CD14-positive monocyte (primary cell): ENCODE data around the gene GPR55. TPM values are rescaled to one million over a fixed set of nuclear protein-coding genes. Genes with fewer than 3 reads are reported as not detected.

Experiments used
- DNase-seq, 3 donors: peaks; one replicate each; pipeline ENCODE4 v3.0.0-alpha.2; 2011 to 2022
- H2AFZ ChIP-seq: 2 replicates; pipeline ENCODE4 v1.6.0; 2012; ENCODE audit warnings: mild to moderate bottlenecking, low read depth, low read length, inconsistent platforms; ENCODE audit not compliant: insufficient read depth, poor library complexity, severe bottlenecking
- H3K27ac ChIP-seq, 2 donors: 1 replicate in 1 of 2; 2 replicates in 1 of 2; pipeline ENCODE4 v1.5.1; 2012 to 2013; ENCODE audit warnings: low read length in 2 of 2, control low read depth in 1 of 2, inconsistent platforms in 1 of 2, low read depth in 1 of 2, mild to moderate bottlenecking in 1 of 2
- H3K27me3 ChIP-seq, 2 donors: one replicate each; pipeline versions ENCODE4 v1.6.0 to v1.6.1; 2011 to 2013; ENCODE audit warnings: low read length in 2 of 2; ENCODE audit not compliant: control insufficient read depth in 2 of 2, insufficient read depth in 2 of 2
- H3K36me3 ChIP-seq, 2 donors: replicated peaks in 1 of 2; 1 replicate in 1 of 2; 2 replicates in 1 of 2; pipeline versions ENCODE4 v1.5.1 to v1.6.1; 2012 to 2013; ENCODE audit warnings: low read length in 2 of 2, control low read depth in 1 of 2, inconsistent platforms in 1 of 2, mild to moderate bottlenecking in 1 of 2; ENCODE audit not compliant: insufficient read depth in 2 of 2, control insufficient read depth in 1 of 2
- H3K4me1 ChIP-seq, 2 donors: 1 replicate in 1 of 2; 2 replicates in 1 of 2; pipeline versions ENCODE4 v1.5.1 to v1.6.1; 2012 to 2013; ENCODE audit warnings: low read length in 2 of 2, control low read depth in 1 of 2, inconsistent platforms in 1 of 2, mild to moderate bottlenecking in 1 of 2, moderate library complexity in 1 of 2; ENCODE audit not compliant: insufficient read depth in 2 of 2, control insufficient read depth in 1 of 2
- H3K4me2 ChIP-seq: replicated peaks from 2 replicates; pipeline ENCODE3; 2012; ENCODE audit warnings: low read length, moderate library complexity, mild to moderate bottlenecking; ENCODE audit not compliant: poor library complexity, severe bottlenecking; ENCODE audit errors: extremely low read depth
- H3K4me3 ChIP-seq, 3 experiments: fragments of 200-600 bp in 1 of 3; sonication (generic) in 1 of 3; replicated peaks in 1 of 3; 1 replicate in 2 of 3; 2 replicates in 1 of 3; pipeline ENCODE4 v1.5.1; 2011 to 2013; ENCODE audit warnings: low read length in 3 of 3, mild to moderate bottlenecking in 3 of 3, control low read depth in 2 of 3, low read depth in 2 of 3, inconsistent platforms in 1 of 3, moderate library complexity in 1 of 3
- H3K79me2 ChIP-seq: 2 replicates; pipeline ENCODE4 v1.6.0; 2012; ENCODE audit warnings: mild to moderate bottlenecking, control low read depth, inconsistent platforms, low read length, moderate library complexity; ENCODE audit not compliant: insufficient read depth
- H3K9ac ChIP-seq: 2 replicates; pipeline ENCODE4 v1.6.0; 2017; ENCODE audit warnings: low read length, mild to moderate bottlenecking; ENCODE audit not compliant: insufficient read depth, poor library complexity, severe bottlenecking
- H3K9me3 ChIP-seq, 2 donors: replicated peaks in 1 of 2; 1 replicate in 1 of 2; 2 replicates in 1 of 2; pipeline versions ENCODE4 v1.5.1 to v1.6.1; 2012 to 2013; ENCODE audit warnings: low read length in 2 of 2, control low read depth in 1 of 2; ENCODE audit not compliant: control insufficient read depth in 1 of 2, insufficient read depth in 1 of 2
- H4K20me1 ChIP-seq: 2 replicates; pipeline ENCODE4 v1.6.0; 2012; ENCODE audit warnings: mild to moderate bottlenecking, low read length, control low read depth, moderate library complexity; ENCODE audit not compliant: insufficient read depth
- H3K27ac Mint-ChIP-seq, 7 donors: one replicate each; pipeline ENCODE4 v1.8.0; 2020; ENCODE audit warnings: mild to moderate bottlenecking in 7 of 7, mixed read lengths in 7 of 7, moderate library complexity in 6 of 7, inconsistent platforms in 2 of 7
- H3K27me3 Mint-ChIP-seq, 3 donors: one replicate each; pipeline ENCODE4 v1.8.0; 2021 to 2022; ENCODE audit warnings: low read depth in 3 of 3, mild to moderate bottlenecking in 3 of 3, mixed read lengths in 3 of 3, moderate library complexity in 3 of 3, inconsistent platforms in 1 of 3
- H3K36me3 Mint-ChIP-seq, 2 donors: one replicate each; pipeline ENCODE4 v1.8.0; 2020; ENCODE audit warnings: mixed read lengths in 2 of 2, inconsistent platforms in 1 of 2, mild to moderate bottlenecking in 1 of 2
- H3K4me1 Mint-ChIP-seq: one replicate; pipeline ENCODE4 v1.8.0; 2020; ENCODE audit warnings: mild to moderate bottlenecking, mixed read lengths
- H3K4me3 Mint-ChIP-seq, 2 donors: one replicate each; pipeline ENCODE4 v1.8.0; 2020; ENCODE audit warnings: mild to moderate bottlenecking in 2 of 2, mixed read lengths in 2 of 2, moderate library complexity in 1 of 2
- H3K9me3 Mint-ChIP-seq, 7 donors: one replicate each; pipeline ENCODE4 v1.8.0; 2020 to 2022; ENCODE audit warnings: mixed read lengths in 7 of 7, mild to moderate bottlenecking in 6 of 7, moderate library complexity in 6 of 7, inconsistent platforms in 2 of 7
- CTCF ChIP-seq: fragments of 200-600 bp; IDR thresholded peaks from one replicate; pipeline ENCODE4 v1.8.0; 2022; ENCODE audit warnings: antibody characterized with exemption, mild to moderate bottlenecking
- WGBS: methylation state at CpG from one replicate; pipeline ENCODE4 v1.1.5; 2013; ENCODE audit warnings: missing lambda C conversion rate; ENCODE audit not compliant: insufficient coverage; 5-methylcytosine and 5-hydroxymethylcytosine counted together
- intact Hi-C, 2 donors: fragments of 100-400 bp; cut with micrococcal nuclease; formaldehyde crosslinking; loops; one replicate each; pipeline versions ENCODE4 v1.15.0 to v1.15.1; 2023
- polyA plus RNA-seq, 3 donors: library from polyadenylated mRNA; depleted of rRNA in 1 of 3; unstranded in 2 of 3; stranded (reverse) in 1 of 3; fragments of 300-500 nt in 2 of 3; fragments of >200 nt in 1 of 3; fragmentation: Illumina TruSeq in 2 of 3; gene quantifications; 1 replicate in 2 of 3; 2 replicates in 1 of 3; pipeline ENCODE4 v1.2.3, GENCODE V29; 2012 to 2021

GPR55 gene
- polyA plus RNA-seq, 3 donors: 0.11 to 0.12 TPM; not detected in 1

- peak overlapping the region; percentile 59 to 82 for H3K4me3 Mint-ChIP-seq
- H3K4me3 ChIP-seq: peak overlapping the region in 1 of 3 experiments; percentile 54
- H3K36me3 Mint-ChIP-seq: no peaks in the 10 kb centered on the region
- no peak for TF ChIP-seq CTCF
- no peaks in the 10 kb centered on the region for H3K79me2 ChIP-seq
- DNase-seq: peak in 2 of 3 donors; percentile 10 to 31
- peaks cover 15% of the 10 kb centered on the region for H3K4me1 Mint-ChIP-seq
- peak overlapping the region; percentile 57 for H3K4me2 ChIP-seq
- WGBS: 8% methylated on average over 12 of the region's 20 CpGs
- H3K27me3 Mint-ChIP-seq: peaks cover 0 to 3% (median 3%) of the 10 kb centered on the region in 3 donors
- no peak overlapping the region for H3K27ac ChIP-seq
- H3K27ac Mint-ChIP-seq: peak overlapping the region in 1 of 7 donors; percentile 37
- H2AFZ ChIP-seq: peak overlapping the region; percentile 77
- H4K20me1 ChIP-seq: no peaks in the 10 kb centered on the region
- H3K4me1 ChIP-seq: peaks cover 10 to 11% of the 10 kb centered on the region in 2 donors
- H3K9ac ChIP-seq: peak overlapping the region; percentile 22
- H3K9me3 ChIP-seq: no peaks in the 10 kb centered on the region
- H3K36me3 ChIP-seq: no peaks in the 10 kb centered on the region
- intact Hi-C loops: no loop called here
- H3K27me3 ChIP-seq: no peaks in the 10 kb centered on the region
- H3K9me3 Mint-ChIP-seq: no peaks in the 10 kb centered on the region
Measured at GRCh38 chr2:230877759-230878598, 47.1 kb downstream of the GPR55 start.

- Histone ChIP-seq H3K9ac (peak overlapping the region; percentile 22), H3K4me1 (peaks cover 10 to 11% of the 10 kb centered on the region in 2 donors), H3K36me3 (no peaks in the 10 kb centered on the region), H4K20me1 (no peaks in the 10 kb centered on the region), H3K27ac (no peak overlapping the region), H2AFZ (no peak overlapping the region), H3K4me3 (no peak overlapping the region), H3K4me2 (no peak overlapping the region), H3K9me3 (no peaks in the 10 kb centered on the region), H3K27me3 (no peaks in the 10 kb centered on the region), H3K79me2 (no peaks in the 10 kb centered on the region)
- H3K4me3 Mint-ChIP-seq: no peak overlapping the region
- no peak for TF ChIP-seq CTCF
- H3K36me3 Mint-ChIP-seq: no peaks in the 10 kb centered on the region
- H3K4me1 Mint-ChIP-seq: peaks cover 15% of the 10 kb centered on the region
- peak overlapping the region in 1 of 7 donors; percentile 37 for H3K27ac Mint-ChIP-seq
- DNase-seq: no peak
- peaks cover 0 to 3% (median 3%) of the 10 kb centered on the region in 3 donors for H3K27me3 Mint-ChIP-seq
- intact Hi-C loops: no loop called here
- H3K9me3 Mint-ChIP-seq: no peaks in the 10 kb centered on the region
- WGBS: 75% methylated on average over 26 of the region's 27 CpGs
Measured at GRCh38 chr2:230877116-230877758, 47.8 kb downstream of the GPR55 start.
